T47D (cell line): ENCODE data around the gene CDHR2.

Experiments used
- DNase-seq, 2 experiments: peaks; one replicate each; pipeline versions ENCODE4 v3.0.0 to v3.0.0-alpha.2; 2011 to 2012; ENCODE audit warnings: low read depth in 1 of 2, low spot score in 1 of 2
- JUND ChIP-seq: IDR thresholded peaks from 2 replicates; pipeline ENCODE4 v1.6.1; 2012; ENCODE audit warnings: low read depth
- in situ Hi-C: cut with HindIII; loops from 2 replicates; pipeline ENCODE4 v1.10.0; 2016; ENCODE audit warnings: low sequenced_read_pairs, low pct_unique_long_range_greater_than_20kb

Gene CDHR2

DNA sequence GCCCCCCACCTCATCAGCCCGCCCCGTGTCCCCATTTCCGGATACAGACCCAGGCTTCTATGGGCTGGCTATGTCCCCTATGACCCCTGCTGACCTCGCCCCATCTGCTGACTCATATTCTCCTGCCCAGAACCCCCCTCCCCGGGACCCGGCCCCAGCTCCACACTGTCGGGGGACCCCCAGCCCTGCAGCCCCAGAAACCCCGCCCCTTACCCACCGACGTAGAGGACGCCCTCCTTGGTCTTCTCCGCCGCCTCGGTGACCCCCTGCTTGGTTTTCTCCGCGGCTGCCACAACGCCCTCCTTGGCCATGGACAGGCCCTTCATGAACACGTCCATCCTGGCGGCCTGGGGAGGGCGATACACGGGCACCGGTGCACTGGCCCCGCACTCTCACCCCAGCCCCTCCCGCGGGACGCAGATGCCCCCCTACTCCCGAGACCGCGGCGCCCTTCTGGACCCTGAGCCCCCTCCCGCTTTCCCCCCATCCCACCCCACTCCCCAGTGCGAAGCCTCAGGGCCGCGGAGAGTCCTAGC is 80.2 kb downstream of the CDHR2 start:
- TF ChIP-seq JUND: no peak
- in situ Hi-C loops: no loop called here
- no peak for DNase-seq

DNA sequence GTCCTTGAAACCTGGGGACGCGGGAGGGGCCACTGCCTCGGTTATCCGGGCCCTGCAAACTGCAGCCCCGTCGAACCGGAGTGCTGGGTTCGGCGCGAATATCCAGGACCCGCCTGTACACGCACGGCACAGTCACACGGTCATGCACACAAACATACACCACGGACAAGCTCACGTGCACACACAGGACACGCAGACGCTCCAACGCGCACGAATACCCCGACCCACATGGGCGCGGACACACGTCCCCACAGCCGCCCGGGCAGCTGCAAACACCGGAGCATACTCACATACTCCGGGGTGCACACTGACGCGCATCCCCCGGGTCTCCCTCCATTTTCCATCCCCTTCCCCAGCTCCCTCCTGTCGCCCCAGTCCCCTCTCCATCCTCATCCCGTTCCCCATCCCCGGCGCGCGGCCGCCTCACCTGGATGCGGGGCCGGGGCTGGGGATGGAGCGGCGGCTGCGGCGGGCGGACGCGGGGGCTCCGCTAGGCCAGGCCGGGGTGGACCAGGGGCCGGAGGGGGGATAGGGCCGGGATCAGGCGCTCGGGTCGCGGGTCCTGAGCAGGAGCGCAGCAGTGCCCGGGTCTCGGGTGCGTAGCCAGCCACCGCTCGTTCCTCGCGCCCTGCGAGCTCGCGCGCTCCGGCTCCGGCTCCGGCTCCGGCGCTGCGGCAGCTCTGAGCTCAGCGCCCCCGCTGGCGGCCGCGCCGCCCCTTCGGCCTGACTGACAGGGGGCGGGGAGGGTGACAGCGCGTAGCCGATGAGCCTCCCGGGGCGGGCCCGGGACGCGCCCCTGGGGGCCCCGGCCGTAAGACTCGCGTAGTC is 80.9 kb downstream of the CDHR2 start, which contains the start of the genes EIF4E1B and SNCB:
Gene EIF4E1B (plus strand): TSS at position 823 of the 828 bp plus-strand sequence. CDS start 12,113 bp downstream, outside the sequence.
Gene SNCB (minus strand): TSS at position 682 of the 828 bp plus-strand sequence. CDS start 880 bp downstream, outside the sequence.
- in situ Hi-C loops: no loop called here
- peak; percentile 76 to 86 for DNase-seq
- no peak for TF ChIP-seq JUND

DNA sequence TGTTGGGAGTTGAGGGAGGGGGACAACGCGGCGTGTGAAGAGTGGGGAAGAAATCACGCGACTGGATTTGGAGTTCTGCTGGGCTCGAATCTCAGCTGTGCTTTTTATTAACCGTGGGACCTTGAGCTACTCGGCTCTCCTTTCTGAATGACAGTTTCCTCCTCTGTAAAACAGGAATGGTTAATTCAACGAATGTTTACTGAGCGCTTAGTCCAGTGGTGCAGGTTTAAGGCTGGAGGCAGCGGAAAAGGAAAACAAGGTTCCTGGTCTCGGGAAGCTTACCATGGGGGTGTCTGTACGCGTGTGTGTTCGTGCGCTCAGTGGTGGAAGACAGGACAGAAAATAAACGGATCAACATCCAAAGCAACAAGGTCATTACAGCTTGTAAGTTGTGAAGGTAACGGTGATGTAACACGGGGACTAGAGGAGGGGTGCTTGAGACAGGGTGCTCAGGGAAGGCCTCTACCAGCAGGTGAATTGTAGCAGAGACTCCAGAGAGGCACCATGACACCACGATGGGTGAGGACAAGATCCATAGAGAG is 81.6 kb downstream of the CDHR2 start:
- TF ChIP-seq JUND: no peak
- DNase-seq: peak in 1 of 2 experiments; percentile 72
- in situ Hi-C loops: no loop called here

DNA sequence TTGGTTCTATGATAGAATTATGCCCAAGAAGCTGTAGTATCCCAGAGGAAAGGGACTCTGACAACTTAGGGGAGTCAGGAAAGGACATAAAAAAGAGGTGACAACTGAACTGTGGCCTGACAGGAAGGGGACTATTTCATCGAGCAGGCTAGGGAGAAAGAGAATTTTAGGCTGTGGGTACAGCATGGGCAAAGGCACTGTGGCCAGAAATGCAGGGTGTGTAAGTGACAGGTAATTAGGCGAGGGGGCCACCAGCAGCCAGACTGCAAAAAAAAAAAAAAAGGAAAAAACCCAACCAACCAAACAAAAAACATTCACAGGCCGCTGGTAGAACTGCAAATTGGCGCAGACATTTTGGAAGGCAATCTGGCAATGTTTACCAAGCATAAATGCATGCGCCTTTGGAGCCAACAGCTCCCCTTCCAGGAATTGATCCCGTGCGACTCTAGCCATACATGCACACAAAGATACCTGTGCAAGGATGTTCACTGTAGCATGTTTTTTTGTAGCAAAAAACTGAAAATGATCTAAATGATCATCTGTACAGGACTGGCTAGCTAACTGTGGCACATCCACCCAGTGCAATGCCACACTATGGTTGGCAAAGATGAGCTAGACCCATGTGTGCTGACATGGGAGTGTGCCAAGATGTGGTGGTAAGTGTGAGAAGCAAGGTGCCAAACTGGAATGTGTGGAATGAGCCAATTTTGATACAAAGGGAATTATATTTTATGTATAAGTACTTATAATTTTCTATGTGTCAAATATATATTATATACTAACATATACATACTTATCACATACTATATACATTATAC is 82.5 kb downstream of the CDHR2 start:
- TF ChIP-seq JUND: no peak
- DNase-seq: no peak
- in situ Hi-C loops: no loop called here

DNA sequence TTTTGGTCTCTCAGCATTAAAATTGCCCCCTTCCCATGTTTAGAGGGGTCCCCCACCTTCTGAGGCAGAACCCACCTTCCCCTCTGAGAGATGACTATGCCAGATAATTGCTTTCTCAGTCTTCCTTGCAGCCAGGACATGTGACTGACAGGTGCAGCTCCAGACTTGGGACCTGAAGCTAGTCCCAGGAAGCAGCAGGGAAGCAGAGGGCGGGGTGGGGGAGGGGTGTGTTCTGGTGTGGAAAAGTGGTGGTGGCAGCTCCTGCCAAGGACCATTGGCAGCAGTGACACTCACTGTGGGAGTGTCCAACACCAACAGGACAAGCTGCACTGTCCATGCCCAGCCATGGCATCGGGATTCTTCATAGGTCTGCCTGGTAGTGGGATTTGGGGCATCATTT is 83.6 kb downstream of the CDHR2 start:
- in situ Hi-C loops: no loop called here
- DNase-seq: no peak
- no peak for TF ChIP-seq JUND

DNA sequence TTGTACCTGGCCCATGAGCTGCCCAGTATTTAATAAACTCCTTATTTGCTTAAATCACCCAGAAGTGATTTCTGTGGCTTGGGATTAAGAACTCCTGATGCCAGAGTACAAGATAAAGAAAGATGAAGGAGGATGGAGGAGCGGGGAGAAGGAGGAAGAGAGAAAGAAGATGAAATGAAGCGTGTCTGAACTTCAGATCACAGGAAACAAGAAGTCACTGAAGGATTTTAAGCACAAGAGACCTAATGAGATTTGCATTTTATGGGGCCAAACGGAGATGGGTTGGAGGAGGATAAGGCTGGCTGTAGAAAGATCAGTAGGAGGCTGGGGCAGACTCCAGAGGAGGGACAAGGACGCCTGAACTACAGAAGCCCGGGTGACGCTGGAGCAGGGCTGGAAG is 84.5 kb downstream of the CDHR2 start:
- TF ChIP-seq JUND: no peak
- DNase-seq: no peak
- in situ Hi-C loops: no loop called here

DNA sequence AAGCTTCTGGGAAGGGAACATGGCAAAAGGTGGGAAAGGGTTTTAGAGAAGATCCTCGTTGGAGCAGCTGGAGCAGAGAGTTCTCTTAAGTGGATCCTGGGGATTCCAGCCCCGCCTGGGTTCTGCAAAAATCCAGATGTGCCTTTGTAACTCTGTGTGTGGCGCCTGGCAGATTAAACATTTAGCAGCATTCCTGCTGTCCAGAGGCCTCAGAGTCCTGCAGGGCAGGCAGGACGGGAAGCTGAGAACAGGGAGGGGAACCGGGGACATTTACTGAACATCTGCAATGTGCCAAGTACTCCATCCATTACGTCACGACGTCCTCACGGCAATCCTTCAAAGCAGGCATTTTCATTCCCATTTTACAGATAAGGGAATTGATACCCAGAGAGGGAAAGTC is 87.3 kb downstream of the CDHR2 start:
- no peak for TF ChIP-seq JUND
- in situ Hi-C loops: no loop called here
- no peak for DNase-seq

DNA sequence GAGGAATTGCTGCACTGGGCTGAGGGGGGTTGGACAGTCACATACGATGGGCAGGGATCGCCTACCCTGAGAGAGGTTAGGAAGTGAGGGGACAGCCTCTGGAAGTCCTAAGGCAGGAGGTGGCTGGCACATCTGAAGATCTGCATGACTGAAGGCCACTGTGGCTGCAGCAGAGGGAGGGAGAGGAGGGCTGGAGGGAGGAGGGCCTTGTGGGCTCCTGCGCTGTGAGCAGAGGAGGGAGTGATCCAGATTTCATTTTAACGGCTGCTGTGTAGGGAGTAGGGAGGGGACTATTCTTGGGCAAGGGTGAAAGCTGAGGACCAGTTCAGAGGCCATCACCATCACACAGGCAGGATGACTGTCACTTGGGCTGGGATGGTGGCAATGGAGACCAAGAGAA is 88.4 kb downstream of the CDHR2 start:
- TF ChIP-seq JUND: no peak
- in situ Hi-C loops: no loop called here
- no peak for DNase-seq

DNA sequence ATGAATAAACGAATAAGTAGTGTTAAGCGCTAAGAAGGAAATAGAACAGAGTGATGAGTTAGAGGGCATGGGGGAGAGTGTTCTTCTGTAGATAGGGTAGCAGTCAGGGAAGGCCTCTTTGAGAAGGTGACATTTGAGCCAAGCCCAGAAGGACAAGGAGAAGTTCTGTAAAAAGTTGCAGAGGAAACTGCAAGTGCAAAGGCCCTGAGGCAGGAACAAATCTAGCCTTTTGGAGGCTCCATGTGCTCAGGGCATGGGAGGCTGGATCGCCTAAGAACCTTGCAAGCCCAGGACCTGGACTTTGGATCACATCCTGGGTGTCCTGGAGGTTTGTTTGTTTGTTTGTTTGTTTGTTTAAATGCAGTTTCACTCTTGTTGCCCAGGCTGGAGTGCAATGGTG is 89.3 kb downstream of the CDHR2 start:
- no peak for DNase-seq
- in situ Hi-C loops: no loop called here
- TF ChIP-seq JUND: no peak

DNA sequence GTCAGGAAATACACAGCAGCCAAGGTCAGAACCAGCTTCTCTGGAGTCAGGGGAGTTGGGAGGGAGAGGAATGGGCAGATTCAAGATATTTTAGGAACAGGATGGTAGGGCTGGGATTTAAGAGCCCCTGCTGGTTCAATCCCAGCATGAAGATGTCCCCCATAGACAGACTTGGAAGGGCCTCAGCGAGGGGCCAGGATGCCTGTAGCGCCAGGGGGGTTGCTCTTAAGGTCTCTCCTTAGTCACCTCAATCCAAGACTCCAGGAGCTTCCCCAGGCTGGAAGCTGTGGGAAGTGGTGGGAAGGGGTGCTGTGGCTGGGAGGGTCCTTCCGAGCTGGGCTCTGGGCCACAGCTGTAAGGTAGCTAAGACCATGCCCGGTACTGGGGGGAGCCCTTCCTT is 90.1 kb downstream of the CDHR2 start:
- TF ChIP-seq JUND: no peak
- in situ Hi-C loops: no loop called here
- DNase-seq: no peak

DNA sequence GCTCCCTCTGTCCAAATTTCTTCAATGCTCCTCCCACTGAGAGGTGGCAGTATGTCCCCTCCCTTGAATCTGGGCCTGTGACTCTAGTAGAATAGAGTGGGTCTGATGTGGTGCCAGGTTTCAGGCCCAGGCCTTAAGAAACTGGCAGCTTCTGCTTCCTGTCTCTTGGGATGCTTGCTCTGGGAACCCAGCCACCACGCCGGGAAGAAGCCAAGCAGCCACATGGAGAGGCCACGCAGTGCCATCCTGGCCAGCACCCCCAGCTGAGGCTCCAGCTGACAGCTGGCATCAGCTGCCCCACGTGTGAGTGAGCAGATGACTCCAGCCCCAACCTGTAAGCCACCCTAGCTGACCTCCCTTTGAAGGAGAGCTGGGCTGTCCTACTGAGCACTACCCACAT is 90.8 kb downstream of the CDHR2 start:
- in situ Hi-C loops: no loop called here
- TF ChIP-seq JUND: no peak
- no peak for DNase-seq

DNA sequence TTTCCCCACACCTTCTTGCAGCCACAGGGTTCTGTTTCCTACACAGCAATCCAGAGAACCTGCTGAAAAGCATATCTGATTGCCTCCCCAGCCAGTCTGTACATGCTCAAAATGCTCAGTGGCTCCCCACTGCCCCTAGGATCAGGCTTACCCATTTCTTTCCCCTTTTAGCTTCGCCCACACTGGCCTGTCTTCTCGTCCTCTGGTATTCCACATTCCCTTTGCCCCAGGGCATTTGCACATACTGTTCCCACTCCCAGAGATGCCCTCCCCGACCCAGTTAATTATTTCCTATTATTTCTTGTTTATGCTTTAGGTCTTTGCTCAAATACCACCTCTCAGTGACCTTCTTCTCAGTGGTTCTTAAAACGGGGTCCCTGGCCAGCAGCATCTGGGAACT is 91.5 kb downstream of the CDHR2 start:
- in situ Hi-C loops: no loop called here
- TF ChIP-seq JUND: no peak
- no peak for DNase-seq
